Omental fat pad (tissue), 4 donors: Measurements from ENCODE around the gene RPL11. TPM values are rescaled to one million over a fixed set of nuclear protein-coding genes. Genes with fewer than 3 reads are reported as not detected.

Source experiments
- ATAC-seq: fragments of 150-250 bp; one replicate; pipeline ENCODE4 v1.9.1; 2016; ENCODE audit warnings: mild to moderate bottlenecking, moderate library complexity; ENCODE audit not compliant: low FRiP score
- DNase-seq: peaks from one replicate; pipeline ENCODE4 v3.0.0-alpha.2; 2019; ENCODE audit warnings: low spot score
- total RNA-seq, 4 donors: library from RNA; depleted of rRNA; stranded (reverse); fragments of >200 nt; gene quantifications; one replicate each; pipeline ENCODE4 v1.1.0, GENCODE V29; 2016
- TF ChIP-seq, protein P1 (sequence below), 3 donors: fragments of 450-650 bp; IDR thresholded peaks; one replicate each; pipeline ENCODE4 v1.5.1; 2016 to 2017; ENCODE audit warnings: antibody characterized with exemption in 3 of 3, mild to moderate bottlenecking in 3 of 3, moderate library complexity in 2 of 3

The RPL11 gene
- total RNA-seq, 4 donors from 2014 or later: 867 to 1,131 (median 994) TPM

DNA sequence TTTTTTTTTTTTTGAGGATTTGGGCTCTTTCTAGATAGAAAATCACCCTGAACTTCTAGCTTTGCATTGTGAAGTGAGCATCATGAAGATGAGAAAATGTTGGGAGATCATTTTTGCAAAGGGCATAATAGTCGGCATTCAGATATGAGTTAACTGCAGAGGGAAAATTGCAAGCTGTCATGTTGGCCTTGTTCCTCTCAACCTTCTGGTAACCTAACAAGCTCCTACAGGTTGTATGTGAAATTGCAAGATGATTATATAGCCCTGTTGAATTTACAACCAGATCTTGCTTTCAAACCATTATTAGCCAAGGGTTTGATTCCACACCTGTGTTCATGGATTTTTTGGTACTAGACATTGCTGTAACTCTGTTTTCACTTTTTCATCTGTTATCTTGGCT, 53.9 kb downstream of the RPL11 start:
- DNase-seq (no peak), ATAC-seq (no peak)
- TF ChIP-seq, protein P1, sequence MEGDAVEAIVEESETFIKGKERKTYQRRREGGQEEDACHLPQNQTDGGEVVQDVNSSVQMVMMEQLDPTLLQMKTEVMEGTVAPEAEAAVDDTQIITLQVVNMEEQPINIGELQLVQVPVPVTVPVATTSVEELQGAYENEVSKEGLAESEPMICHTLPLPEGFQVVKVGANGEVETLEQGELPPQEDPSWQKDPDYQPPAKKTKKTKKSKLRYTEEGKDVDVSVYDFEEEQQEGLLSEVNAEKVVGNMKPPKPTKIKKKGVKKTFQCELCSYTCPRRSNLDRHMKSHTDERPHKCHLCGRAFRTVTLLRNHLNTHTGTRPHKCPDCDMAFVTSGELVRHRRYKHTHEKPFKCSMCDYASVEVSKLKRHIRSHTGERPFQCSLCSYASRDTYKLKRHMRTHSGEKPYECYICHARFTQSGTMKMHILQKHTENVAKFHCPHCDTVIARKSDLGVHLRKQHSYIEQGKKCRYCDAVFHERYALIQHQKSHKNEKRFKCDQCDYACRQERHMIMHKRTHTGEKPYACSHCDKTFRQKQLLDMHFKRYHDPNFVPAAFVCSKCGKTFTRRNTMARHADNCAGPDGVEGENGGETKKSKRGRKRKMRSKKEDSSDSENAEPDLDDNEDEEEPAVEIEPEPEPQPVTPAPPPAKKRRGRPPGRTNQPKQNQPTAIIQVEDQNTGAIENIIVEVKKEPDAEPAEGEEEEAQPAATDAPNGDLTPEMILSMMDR (IDR thresholded peaks at IDR 0.05): no peak

Other genes with a start within 250 kb of the RPL11 start
- 10 to 100 TPM; 30.6 to 71.7 (median 36.7) TPM for gene ASAP3, start 207.6 kb upstream of the RPL11 start, total RNA-seq
- gene E2F2, start 160.6 kb upstream of the RPL11 start, total RNA-seq: 1 to 10 TPM in 1 of 4 donors, under 1 TPM in 3; 0.31 to 1.5 (median 0.46) TPM
- 100 to 1,000 TPM; 134 to 322 (median 179) TPM for gene ID3, start 132.3 kb upstream of the RPL11 start, total RNA-seq
- 10 to 100 TPM; 44.1 to 73.7 (median 54.1) TPM for gene ELOA, start 51.7 kb downstream of the RPL11 start, total RNA-seq
- gene PITHD1, start 86.6 kb downstream of the RPL11 start, total RNA-seq: 10 to 100 TPM; 44.3 to 58.8 (median 51.7) TPM
- 10 to 100 TPM; 36.0 to 54.0 (median 40.3) TPM for gene LYPLA2, start 99.3 kb downstream of the RPL11 start, total RNA-seq
- 10 to 100 TPM; 15.6 to 19.4 (median 17.9) TPM for gene GALE, start 108.9 kb downstream of the RPL11 start, total RNA-seq
- 10 to 100 TPM; 19.2 to 47.1 (median 41.4) TPM for gene HMGCL, start 133.6 kb downstream of the RPL11 start, total RNA-seq
- gene FUCA1, start 176.5 kb downstream of the RPL11 start, total RNA-seq: 10 to 100 TPM; 31.7 to 49.5 (median 45.7) TPM
- under 1 TPM in 2 of 4 donors, not detected in 2; 0.06 to 0.09 TPM for gene CNR2, start 221.6 kb downstream of the RPL11 start, total RNA-seq